ENCODE data around the gene STING1. TPM values are rescaled to one million over a fixed set of nuclear protein-coding genes. Genes with fewer than 3 reads are reported as not detected.
"Not testable (repeated sequence)": the region's sequence is repeated elsewhere in the genome, so short reads cannot be mapped to it uniquely, and the experiment has no call there.

Gene STING1
- total and polyA plus RNA-seq, 5 donors from 2014 or later: 131 to 295 (median 170) TPM

DNA sequence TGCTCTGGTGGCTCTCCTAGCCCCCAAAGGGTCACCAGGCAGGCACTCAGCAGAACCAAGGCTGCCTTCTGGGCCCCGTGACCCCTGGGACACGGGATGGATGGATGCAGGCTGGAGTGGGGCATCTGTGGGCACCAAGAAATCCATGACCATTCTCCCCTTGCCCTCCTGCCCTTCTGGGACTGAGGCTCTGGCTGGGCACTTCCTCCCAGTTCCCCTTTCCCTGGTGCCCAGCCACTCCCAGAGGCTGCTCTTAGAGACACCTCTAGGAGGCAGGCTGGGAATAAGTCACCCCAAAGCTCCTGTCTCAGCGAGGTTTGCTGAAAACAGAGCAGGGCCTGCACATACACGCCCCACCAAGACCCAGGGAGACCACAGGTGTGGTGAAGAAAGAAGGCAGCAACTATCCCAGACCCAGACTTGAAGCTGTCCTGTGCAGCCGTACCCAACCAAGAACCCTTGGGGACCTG lies 943 bp downstream of the STING1 start:
- ATAC-seq (ENCODE audit: low read depth in 2 of 2) (peak; percentile 14 to 23), DNase-seq (peak in 2 of 3 donors; percentile 6 to 36)
- Mint-ChIP-seq H3K4me3 (peak overlapping the region; percentile 90 to 94 (median 93)), H3K27ac (peak overlapping the region; percentile 94 to 99 (median 98)), H3K36me3 (peaks cover 15% of the 10 kb centered on the region), H3K9me3 (no peaks in the 10 kb centered on the region), H3K4me1 (peaks cover 0 to 53% (median 27%) of the 10 kb centered on the region in 4 donors), H3K27me3 (no peaks in the 10 kb centered on the region)
- H3K9me3 ChIP-seq (ENCODE audit: control insufficient read depth in 2 of 2, low read length in 2 of 2): no peaks in the 10 kb centered on the region
- peak overlapping the region; percentile 83 for H3K27ac ChIP-seq (ENCODE audit: insufficient read depth, low read length, poor library complexity, severe bottlenecking)
- H3K27me3 ChIP-seq (ENCODE audit: control insufficient read depth, insufficient read depth, low read length): no peaks in the 10 kb centered on the region
- peak overlapping the region; percentile 97 for H3K4me3 ChIP-seq (ENCODE audit: low read depth, low read length)
- peaks cover 50% of the 10 kb centered on the region for H3K4me1 ChIP-seq (ENCODE audit: control insufficient read depth, insufficient read depth, low read length, poor library complexity, severe bottlenecking)
- peaks cover 31% of the 10 kb centered on the region for H3K36me3 ChIP-seq (ENCODE audit: control insufficient read depth, insufficient read depth, low read length)

DNA sequence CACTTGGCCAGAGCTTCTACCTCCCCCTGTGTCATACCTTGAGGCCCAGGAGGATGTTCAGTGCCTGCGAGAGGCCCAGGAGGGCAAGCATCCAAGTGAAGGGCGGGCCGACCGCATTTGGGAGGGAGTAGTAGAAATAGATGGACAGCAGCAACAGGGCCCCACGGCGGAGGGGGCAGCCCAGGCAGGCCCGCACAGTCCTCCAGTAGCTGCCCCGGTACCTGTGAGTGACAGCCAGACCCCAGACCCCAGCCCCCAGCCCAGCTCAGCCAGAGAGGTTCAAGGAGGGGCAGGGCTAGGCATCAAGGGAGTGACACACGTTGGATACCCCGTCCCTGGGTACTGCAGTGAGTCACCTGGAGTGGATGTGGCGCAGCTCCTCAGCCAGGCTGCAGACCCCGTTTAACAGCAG lies 1.4 kb downstream of the STING1 start:
- Histone ChIP-seq H3K27ac (ENCODE audit: insufficient read depth, low read length, poor library complexity, severe bottlenecking) (peak overlapping the region; percentile 83), H3K36me3 (ENCODE audit: control insufficient read depth, insufficient read depth, low read length) (peaks cover 34% of the 10 kb centered on the region), H3K27me3 (ENCODE audit: control insufficient read depth, insufficient read depth, low read length) (no peaks in the 10 kb centered on the region), H3K4me1 (ENCODE audit: control insufficient read depth, insufficient read depth, low read length, poor library complexity, severe bottlenecking) (peaks cover 52% of the 10 kb centered on the region), H3K4me3 (ENCODE audit: low read depth, low read length) (peak overlapping the region; percentile 97), H3K9me3 (ENCODE audit: control insufficient read depth in 2 of 2, low read length in 2 of 2) (no peaks in the 10 kb centered on the region)
- peak overlapping the region; percentile 90 to 94 (median 93) for H3K4me3 Mint-ChIP-seq
- DNase-seq (peak in 2 of 3 donors; percentile 7 to 38), ATAC-seq (ENCODE audit: low read depth in 2 of 2) (peak; percentile 29 to 46)
- H3K27me3 Mint-ChIP-seq: no peaks in the 10 kb centered on the region
- H3K4me1 Mint-ChIP-seq: peaks cover 0 to 54% (median 27%) of the 10 kb centered on the region in 4 donors
- H3K36me3 Mint-ChIP-seq: peaks cover 15% of the 10 kb centered on the region
- H3K9me3 Mint-ChIP-seq: no peaks in the 10 kb centered on the region
- H3K27ac Mint-ChIP-seq: peak overlapping the region; percentile 94 to 98 (median 98)

GRCh38 chr5:139479729-139480128 lies 2.8 kb downstream of the STING1 start:
- not testable (repeated sequence) for H3K9me3 ChIP-seq (ENCODE audit: control insufficient read depth in 2 of 2, low read length in 2 of 2); H3K27me3 Mint-ChIP-seq; H3K27me3 ChIP-seq (ENCODE audit: control insufficient read depth, insufficient read depth, low read length); DNase-seq; ATAC-seq (ENCODE audit: low read depth in 2 of 2); H3K9me3 Mint-ChIP-seq; H3K4me3 ChIP-seq (ENCODE audit: low read depth, low read length)
- Mint-ChIP-seq H3K4me3 (peak overlapping the region in 2 of 4 donors; percentile 43 to 61), H3K4me1 (peaks cover 0 to 67% (median 40%) of the 10 kb centered on the region in 4 donors), H3K36me3 (peaks cover 23% of the 10 kb centered on the region), H3K27ac (peak overlapping the region in 2 of 3 donors; percentile 88 to 89)
- peaks cover 47% of the 10 kb centered on the region for H3K36me3 ChIP-seq (ENCODE audit: control insufficient read depth, insufficient read depth, low read length)
- H3K4me1 ChIP-seq (ENCODE audit: control insufficient read depth, insufficient read depth, low read length, poor library complexity, severe bottlenecking): peaks cover 66% of the 10 kb centered on the region
- peak overlapping the region; percentile 23 for H3K27ac ChIP-seq (ENCODE audit: insufficient read depth, low read length, poor library complexity, severe bottlenecking)

DNA sequence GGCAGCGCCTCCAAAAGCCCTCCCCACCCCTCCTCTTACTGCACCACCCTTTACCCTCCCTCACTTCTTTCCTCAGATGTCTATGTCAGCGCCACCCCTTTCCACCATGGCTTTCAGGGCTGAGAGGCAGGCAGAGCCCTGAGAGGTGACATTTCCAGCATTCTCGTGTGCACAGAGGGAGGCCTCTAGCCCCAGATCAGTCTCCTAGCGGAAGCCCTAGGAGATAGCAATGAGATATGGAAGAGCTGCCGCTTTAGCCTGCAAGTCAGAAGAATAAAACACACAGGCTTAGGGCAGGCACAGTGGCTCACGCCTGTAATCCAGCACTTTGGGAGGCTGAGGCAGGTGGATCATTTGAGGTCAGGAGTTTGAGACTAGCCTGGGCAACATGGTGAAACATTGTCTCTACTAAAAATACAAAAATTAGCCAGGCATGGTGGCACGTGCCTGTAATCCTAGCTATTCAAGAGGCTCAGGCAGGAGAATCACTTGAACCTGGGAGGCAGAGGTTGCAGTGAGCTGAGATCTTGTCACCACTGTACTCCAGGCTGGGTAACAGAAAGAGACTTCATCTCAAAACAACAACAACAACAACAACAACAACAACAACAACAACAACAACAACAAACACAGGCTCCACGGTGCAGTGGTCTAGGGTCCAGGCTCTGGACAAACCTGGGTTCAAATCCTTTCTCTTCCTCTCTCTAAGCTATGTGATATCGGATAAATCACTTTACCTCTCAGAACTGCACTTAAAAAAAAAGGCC lies 3.7 kb downstream of the STING1 start:
- not testable (repeated sequence) for H3K9me3 ChIP-seq (ENCODE audit: control insufficient read depth in 2 of 2, low read length in 2 of 2); DNase-seq; H3K9me3 Mint-ChIP-seq; ATAC-seq (ENCODE audit: low read depth in 2 of 2); H3K27me3 ChIP-seq (ENCODE audit: control insufficient read depth, insufficient read depth, low read length); H3K27me3 Mint-ChIP-seq
- Mint-ChIP-seq H3K27ac (peak overlapping the region; percentile 84 to 89 (median 88)), H3K4me1 (peaks cover 4 to 76% (median 46%) of the 10 kb centered on the region in 4 donors), H3K36me3 (peaks cover 23% of the 10 kb centered on the region), H3K4me3 (peak overlapping the region; percentile 61 to 88 (median 82))
- Histone ChIP-seq H3K27ac (ENCODE audit: insufficient read depth, low read length, poor library complexity, severe bottlenecking) (peak overlapping the region; percentile 28), H3K36me3 (ENCODE audit: control insufficient read depth, insufficient read depth, low read length) (peaks cover 47% of the 10 kb centered on the region), H3K4me1 (ENCODE audit: control insufficient read depth, insufficient read depth, low read length, poor library complexity, severe bottlenecking) (peaks cover 73% of the 10 kb centered on the region), H3K4me3 (ENCODE audit: low read depth, low read length) (peak overlapping the region; percentile 41)

DNA sequence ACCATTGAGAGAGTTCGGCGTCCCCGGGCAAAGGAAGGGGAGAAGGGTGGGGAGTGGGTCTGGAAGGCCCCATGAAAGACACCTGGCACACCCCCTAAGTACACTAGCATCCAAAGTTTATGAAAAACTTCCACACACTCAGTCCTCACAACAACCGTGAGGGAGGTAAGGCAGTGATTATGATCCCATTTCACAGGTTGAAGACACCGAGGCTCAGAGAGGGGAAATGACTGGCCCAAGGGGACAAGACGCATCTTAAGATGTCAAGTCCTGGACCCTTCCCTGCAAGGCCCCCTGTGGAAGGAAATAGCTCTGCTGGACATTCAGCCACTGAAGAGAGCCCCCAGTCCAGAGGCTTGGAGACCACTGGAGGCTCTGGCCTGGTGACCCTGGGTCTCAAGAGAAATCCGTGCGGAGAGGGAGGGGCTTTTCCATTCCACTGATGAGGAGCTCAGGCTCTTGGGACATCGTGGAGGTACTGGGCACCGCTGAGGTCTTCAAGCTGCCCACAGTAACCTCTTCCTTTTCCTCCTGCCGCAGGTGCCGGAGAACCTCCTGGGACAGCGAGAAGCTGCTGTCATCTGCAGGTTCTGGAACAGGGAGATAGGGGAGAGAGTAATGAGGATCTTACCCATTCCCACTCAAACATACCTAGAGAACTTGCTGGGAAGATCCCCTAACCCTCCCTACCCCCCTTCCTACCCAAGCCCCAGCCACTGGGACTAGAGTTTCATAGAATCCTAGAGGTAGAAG lies 6.5 kb downstream of the STING1 start:
- Mint-ChIP-seq H3K4me3 (peak overlapping the region in 3 of 4 donors; percentile 80 to 94 (median 84)), H3K4me1 (peaks cover 4 to 87% (median 57%) of the 10 kb centered on the region in 4 donors), H3K9me3 (no peaks in the 10 kb centered on the region), H3K27ac (peak overlapping the region; percentile 90 to 98 (median 96)), H3K36me3 (peaks cover 23% of the 10 kb centered on the region), H3K27me3 (no peaks in the 10 kb centered on the region)
- Histone ChIP-seq H3K4me1 (ENCODE audit: control insufficient read depth, insufficient read depth, low read length, poor library complexity, severe bottlenecking) (peaks cover 90% of the 10 kb centered on the region), H3K9me3 (ENCODE audit: control insufficient read depth in 2 of 2, low read length in 2 of 2) (no peaks in the 10 kb centered on the region), H3K4me3 (ENCODE audit: low read depth, low read length) (no peak overlapping the region), H3K27me3 (ENCODE audit: control insufficient read depth, insufficient read depth, low read length) (no peaks in the 10 kb centered on the region), H3K27ac (ENCODE audit: insufficient read depth, low read length, poor library complexity, severe bottlenecking) (peak overlapping the region; percentile 53), H3K36me3 (ENCODE audit: control insufficient read depth, insufficient read depth, low read length) (peaks cover 47% of the 10 kb centered on the region)
- ATAC-seq (ENCODE audit: low read depth in 2 of 2) (no peak), DNase-seq (no peak)

DNA sequence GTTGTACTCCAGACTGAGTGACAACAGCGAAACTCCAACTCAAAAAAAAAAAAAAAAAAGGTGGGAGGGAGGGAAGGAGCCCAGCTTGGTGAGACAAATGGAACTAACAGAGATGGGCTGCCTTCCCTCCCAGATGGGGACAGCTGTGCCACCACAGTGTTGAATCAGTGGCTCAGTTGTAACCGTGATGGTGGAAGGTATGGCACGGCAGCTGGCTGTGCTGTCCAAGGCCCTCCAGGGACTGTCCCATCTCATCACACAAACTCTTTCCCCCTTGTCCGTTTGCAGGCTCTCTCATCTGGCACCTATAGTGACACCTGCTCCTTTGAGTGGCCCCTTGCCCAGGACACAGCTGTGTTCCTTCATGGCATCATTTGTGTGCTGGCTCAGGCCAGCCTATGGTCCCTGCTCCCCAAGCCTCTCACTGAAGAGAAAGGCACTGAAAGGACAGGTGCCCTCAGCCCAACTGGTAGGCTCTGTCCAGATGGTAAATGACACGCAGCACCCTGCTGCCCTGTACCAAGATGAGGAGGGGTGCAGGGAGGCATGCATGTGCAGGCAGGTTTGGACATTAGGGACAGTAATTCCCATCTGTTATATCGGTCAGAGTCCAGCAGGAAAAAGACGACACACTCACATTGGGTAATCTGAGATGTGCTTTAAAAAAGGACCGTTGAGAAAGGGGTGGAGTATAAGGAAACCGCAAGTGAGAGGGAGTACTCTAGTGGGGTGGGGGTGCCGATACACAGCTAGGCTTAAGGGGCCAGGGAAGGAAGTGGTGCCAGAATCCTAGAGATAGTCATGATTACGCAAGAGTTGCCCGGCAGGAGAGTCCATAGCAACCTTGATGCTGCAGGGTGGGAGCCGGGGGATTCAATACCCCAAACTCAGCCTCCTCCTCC lies 7.4 kb downstream of the STING1 start:
- H3K27me3 Mint-ChIP-seq: no peaks in the 10 kb centered on the region
- peak overlapping the region; percentile 80 to 94 (median 84) for H3K4me3 Mint-ChIP-seq
- ATAC-seq (ENCODE audit: low read depth in 2 of 2) (peak; percentile 61 to 65), DNase-seq (peak in 1 of 3 donors; percentile 75)
- H3K4me3 ChIP-seq (ENCODE audit: low read depth, low read length): peak overlapping the region; percentile 58
- peak overlapping the region; percentile 53 for H3K27ac ChIP-seq (ENCODE audit: insufficient read depth, low read length, poor library complexity, severe bottlenecking)
- H3K4me1 Mint-ChIP-seq: peaks cover 11 to 87% (median 57%) of the 10 kb centered on the region in 4 donors
- H3K36me3 ChIP-seq (ENCODE audit: control insufficient read depth, insufficient read depth, low read length): peaks cover 45% of the 10 kb centered on the region
- no peaks in the 10 kb centered on the region for H3K9me3 ChIP-seq (ENCODE audit: control insufficient read depth in 2 of 2, low read length in 2 of 2)
- H3K27ac Mint-ChIP-seq: peak overlapping the region; percentile 90 to 98 (median 96)
- H3K4me1 ChIP-seq (ENCODE audit: control insufficient read depth, insufficient read depth, low read length, poor library complexity, severe bottlenecking): peaks cover 90% of the 10 kb centered on the region
- no peaks in the 10 kb centered on the region for H3K9me3 Mint-ChIP-seq
- H3K27me3 ChIP-seq (ENCODE audit: control insufficient read depth, insufficient read depth, low read length): no peaks in the 10 kb centered on the region
- peaks cover 17% of the 10 kb centered on the region for H3K36me3 Mint-ChIP-seq

- Mint-ChIP-seq H3K4me3 (peak overlapping the region in 3 of 4 donors; percentile 35 to 84 (median 51)), H3K27me3 (no peaks in the 10 kb centered on the region), H3K27ac (peak overlapping the region; percentile 93 to 96 (median 93)), H3K4me1 (peaks cover 15 to 92% (median 61%) of the 10 kb centered on the region in 4 donors), H3K36me3 (peaks cover 14% of the 10 kb centered on the region), H3K9me3 (no peaks in the 10 kb centered on the region)
- Histone ChIP-seq H3K27me3 (ENCODE audit: control insufficient read depth, insufficient read depth, low read length) (no peaks in the 10 kb centered on the region), H3K4me1 (ENCODE audit: control insufficient read depth, insufficient read depth, low read length, poor library complexity, severe bottlenecking) (peaks cover 89% of the 10 kb centered on the region), H3K4me3 (ENCODE audit: low read depth, low read length) (no peak overlapping the region), H3K36me3 (ENCODE audit: control insufficient read depth, insufficient read depth, low read length) (peaks cover 34% of the 10 kb centered on the region), H3K27ac (ENCODE audit: insufficient read depth, low read length, poor library complexity, severe bottlenecking) (peak overlapping the region; percentile 52), H3K9me3 (ENCODE audit: control insufficient read depth in 2 of 2, low read length in 2 of 2) (no peaks in the 10 kb centered on the region)
- no peak for ATAC-seq (ENCODE audit: low read depth in 2 of 2)
- no peak for DNase-seq
Observed at GRCh38 chr5:139473565-139473964, 9.0 kb downstream of the STING1 start.

Data from CD4-positive, CD25-positive, alpha-beta regulatory T cell (primary cell).